ENCODE results near the gene ASPSCR1. TPM values are rescaled to one million over a fixed set of nuclear protein-coding genes. Genes with fewer than 3 reads are reported as not detected.

The ASPSCR1 gene
- total and polyA plus RNA-seq, 9 of the 15 experiments (the other 6 are each of a cell fraction or from before 2014, with no cell fraction given): 0.90 to 36.9 (median 11.6) TPM

- in situ Hi-C loops (cut with MboI) (no loop called here), intact Hi-C loops (cut with micrococcal nuclease) (no loop called here)
- H3K9me1 ChIP-seq (ENCODE audit: control insufficient read depth, insufficient read depth, low read length): peaks cover 2% of the 10 kb centered on the region
- peaks cover 8% of the 10 kb centered on the region; the same call in 2 of the 3 replicates for H3K79me2 ChIP-seq (ENCODE audit: control insufficient read depth, insufficient read depth, low read length)
- H3K4me2 ChIP-seq (ENCODE audit: insufficient read depth, low read length): no peak overlapping the region
- H3K36me3 ChIP-seq (ENCODE audit: control insufficient read depth, insufficient read depth, low read length): peaks cover 36% of the 10 kb centered on the region; the same call in 2 of the 3 replicates
- FAIRE-seq: peak; percentile 29
- no peaks in the 10 kb centered on the region for H3K27me3 ChIP-seq (ENCODE audit: control insufficient read depth in 2 of 2, insufficient read depth in 2 of 2, low read length in 2 of 2)
- ChIA-PET CTCF (ENCODE audit: low intra/inter-chr PET ratio) (no interaction called here), POLR2A (no interaction called here)
- no TSS peak for BruUV-seq (replicated peaks)
- 61% methylated on average over 14 of the region's 14 CpGs for WGBS (ENCODE audit: insufficient coverage, low coverage, missing lambda C conversion rate)
- H3K4me3 ChIP-seq: no peak overlapping the region
- TF ChIP-seq COPS2 (conservative IDR thresholded peaks at IDR 0.05) (no peak), USF1 (CRISPR knock-in tag; IDR thresholded peaks at IDR 0.05) (peak; percentile 34; the same call in 1 of the 2 replicates), POLR2G (IDR thresholded peaks at IDR 0.05; ENCODE audit: low read depth, low read length) (peak; percentile 27; the same call in 1 of the 2 replicates)
- peak overlapping the region in 1 of 2 experiments; percentile 61; a peak in 1 of 4 replicates for H3K9ac ChIP-seq (ENCODE audit: insufficient read depth in 1 of 2, low read depth in 2 of 2, low read length in 2 of 2)
- no peak; the same call in 2 of the 3 replicates for ATAC-seq
- no peak overlapping the region for H2AFZ ChIP-seq (ENCODE audit: low read depth, low read length)
- DNase-seq (ENCODE audit: extremely low read depth in 1 of 4, low spot score in 3 of 4): no peak
- H3K9me3 ChIP-seq (replicated peaks; ENCODE audit: control insufficient read depth, insufficient read depth, low read depth, low read length): no peaks in the 10 kb centered on the region
- no peaks in the 10 kb centered on the region for H4K20me1 ChIP-seq (replicated peaks; ENCODE audit: control insufficient read depth, insufficient read depth, low read length)
- H3K27ac ChIP-seq (ENCODE audit: extremely low read depth, low read depth, low read length): no peak overlapping the region
- peaks cover 5 to 62% of the 10 kb centered on the region in 2 experiments; a peak in 3 of 5 replicates for H3K4me1 ChIP-seq (replicated peaks in 1 of 2; ENCODE audit: control insufficient read depth in 2 of 2, insufficient read depth in 2 of 2, low read length in 2 of 2)
These were observed 68.6 kb downstream of the ASPSCR1 start for GRCh38 chr17:82045936-82046484.

- in situ Hi-C loops (cut with MboI) (no loop called here), intact Hi-C loops (cut with micrococcal nuclease) (no loop called here)
- Histone ChIP-seq H3K79me2 (ENCODE audit: control insufficient read depth, insufficient read depth, low read length) (peaks cover 12% of the 10 kb centered on the region; the same call in 2 of the 3 replicates), H2AFZ (ENCODE audit: low read depth, low read length) (no peak overlapping the region), H3K4me3 (no peak overlapping the region), H4K20me1 (replicated peaks; ENCODE audit: control insufficient read depth, insufficient read depth, low read length) (no peaks in the 10 kb centered on the region), H3K27ac (ENCODE audit: extremely low read depth, low read depth, low read length) (no peak overlapping the region), H3K4me2 (ENCODE audit: insufficient read depth, low read length) (no peak overlapping the region), H3K36me3 (ENCODE audit: control insufficient read depth, insufficient read depth, low read length) (peaks cover 36% of the 10 kb centered on the region; the same call in 2 of the 3 replicates), H3K9me1 (ENCODE audit: control insufficient read depth, insufficient read depth, low read length) (peaks cover 2% of the 10 kb centered on the region), H3K9me3 (replicated peaks; ENCODE audit: control insufficient read depth, insufficient read depth, low read depth, low read length) (no peaks in the 10 kb centered on the region), H3K27me3 (ENCODE audit: control insufficient read depth in 2 of 2, insufficient read depth in 2 of 2, low read length in 2 of 2) (no peaks in the 10 kb centered on the region), H3K4me1 (replicated peaks in 1 of 2; ENCODE audit: control insufficient read depth in 2 of 2, insufficient read depth in 2 of 2, low read length in 2 of 2) (peaks cover 6 to 65% of the 10 kb centered on the region in 2 experiments; a peak in 3 of 5 replicates), H3K9ac (ENCODE audit: insufficient read depth in 1 of 2, low read depth in 2 of 2, low read length in 2 of 2) (peak overlapping the region in 1 of 2 experiments; percentile 65; a peak in 1 of 4 replicates)
- WGBS (ENCODE audit: insufficient coverage, low coverage, missing lambda C conversion rate): 82% methylated on average over 19 of the region's 21 CpGs
- FAIRE-seq (no peak), ATAC-seq (no peak), DNase-seq (ENCODE audit: extremely low read depth in 1 of 4, low spot score in 3 of 4) (peak in 1 of 4 experiments; percentile 9)
- ChIA-PET POLR2A (no interaction called here), CTCF (ENCODE audit: low intra/inter-chr PET ratio) (no interaction called here)
- TF ChIP-seq SNRNP70 (optimal IDR thresholded peaks at IDR 0.05; ENCODE audit: low read depth, low read length): no peak
- BruUV-seq (replicated peaks): no TSS peak
These were observed 69.5 kb downstream of the ASPSCR1 start for GRCh38 chr17:82046903-82047302.

Data from K562 (cell line).